ENCODE data around the gene LRRC8B.

LRRC8B gene

GRCh38 chr1:89548122-89548857 is 23.7 kb downstream of the LRRC8B start:
- no peak for DNase-seq

GRCh38 chr1:89550995-89551394 is 26.4 kb downstream of the LRRC8B start:
- DNase-seq: no peak

- no peak for DNase-seq
These were observed 27.9 kb downstream of the LRRC8B start for GRCh38 chr1:89552471-89553081.

- DNase-seq: no peak
These were observed 28.5 kb downstream of the LRRC8B start for GRCh38 chr1:89553157-89553556.

- DNase-seq: no peak
These were observed 30.9 kb downstream of the LRRC8B start for GRCh38 chr1:89555550-89555949.

GRCh38 chr1:89556726-89557444 is 32.3 kb downstream of the LRRC8B start:
- no peak for DNase-seq

- no peak for DNase-seq
These were observed 32.8 kb downstream of the LRRC8B start for GRCh38 chr1:89557445-89557825.

- no peak for DNase-seq
These were observed 33.3 kb downstream of the LRRC8B start for GRCh38 chr1:89557956-89558355.

GRCh38 chr1:89563957-89564604 is 39.5 kb downstream of the LRRC8B start:
- peak in 1 of 2 experiments; percentile 46 for DNase-seq

GRCh38 chr1:89565521-89565920 is 40.9 kb downstream of the LRRC8B start:
- DNase-seq: no peak

- DNase-seq: peak; percentile 75 to 80
These were observed 42.1 kb downstream of the LRRC8B start for GRCh38 chr1:89566761-89567174.

GRCh38 chr1:89567797-89568196 is 43.2 kb downstream of the LRRC8B start:
- no peak for DNase-seq

GRCh38 chr1:89573410-89573809 is 48.8 kb downstream of the LRRC8B start:
- DNase-seq: no peak

- DNase-seq: no peak
These were observed 50.0 kb downstream of the LRRC8B start for GRCh38 chr1:89574621-89575020.

- no peak for DNase-seq
These were observed 50.6 kb downstream of the LRRC8B start for GRCh38 chr1:89575207-89575606.

- peak in 1 of 2 experiments; percentile 12 for DNase-seq
These were observed 51.4 kb downstream of the LRRC8B start for GRCh38 chr1:89576013-89576412.

GRCh38 chr1:89578151-89578550 is 53.5 kb downstream of the LRRC8B start:
- DNase-seq: no peak

- DNase-seq: no peak
These were observed 54.5 kb downstream of the LRRC8B start for GRCh38 chr1:89578946-89579684.

- no peak for DNase-seq
These were observed 55.4 kb downstream of the LRRC8B start for GRCh38 chr1:89580036-89580435.

- no peak for DNase-seq
These were observed 57.2 kb downstream of the LRRC8B start for GRCh38 chr1:89581859-89582258.

- no peak for DNase-seq
These were observed 57.9 kb downstream of the LRRC8B start for GRCh38 chr1:89582571-89582970.

- DNase-seq: no peak
These were observed 59.6 kb downstream of the LRRC8B start for GRCh38 chr1:89584211-89584610.

- no peak for DNase-seq
These were observed 60.2 kb downstream of the LRRC8B start for GRCh38 chr1:89584781-89585180.

Measured in NCI-H524 (cell line).